Regular cardiac myocyte (primary cell): ENCODE measurements around the gene PCDHB3. TPM values are rescaled to one million over a fixed set of nuclear protein-coding genes. Genes with fewer than 3 reads are reported as not detected.

Experiments
- total RNA-seq: library from RNA; depleted of rRNA; stranded (reverse); fragments of >200 nt; gene quantifications from 2 replicates; pipeline ENCODE4 v1.2.3, GENCODE V29; 2014

PCDHB3 gene
- total RNA-seq, result 0.19 and 3.9 TPM in 2 replicates

DNA sequence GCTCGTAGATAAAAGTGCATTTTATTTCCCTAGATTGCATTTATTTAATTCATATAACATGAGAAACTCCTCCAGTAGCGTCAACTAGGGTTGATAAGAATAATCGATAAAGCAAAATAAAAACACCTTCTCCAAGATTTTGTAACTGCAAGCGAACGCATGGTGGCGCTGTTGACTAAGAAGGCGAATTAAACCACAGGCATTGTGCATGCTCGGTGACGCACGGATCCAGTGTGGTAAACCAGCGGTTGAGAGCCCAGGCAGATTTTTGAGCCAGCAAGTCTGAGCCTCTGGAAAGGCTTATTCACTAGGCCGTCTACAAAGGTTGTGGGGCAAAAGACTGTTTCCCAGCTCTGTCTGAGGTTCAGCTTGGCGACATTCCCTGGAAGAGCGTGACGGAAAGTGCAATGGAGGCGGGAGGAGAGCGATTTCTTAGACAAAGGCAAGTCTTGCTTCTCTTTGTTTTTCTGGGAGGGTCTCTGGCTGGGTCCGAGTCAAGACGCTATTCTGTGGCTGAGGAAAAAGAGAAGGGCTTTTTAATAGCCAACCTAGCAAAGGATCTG, at the start of gene PCDHB3:
TSS of gene PCDHB3 (plus strand) at position 231 of the 563 bp plus-strand sequence. CDS start at position 408, 177 bp downstream.

DNA sequence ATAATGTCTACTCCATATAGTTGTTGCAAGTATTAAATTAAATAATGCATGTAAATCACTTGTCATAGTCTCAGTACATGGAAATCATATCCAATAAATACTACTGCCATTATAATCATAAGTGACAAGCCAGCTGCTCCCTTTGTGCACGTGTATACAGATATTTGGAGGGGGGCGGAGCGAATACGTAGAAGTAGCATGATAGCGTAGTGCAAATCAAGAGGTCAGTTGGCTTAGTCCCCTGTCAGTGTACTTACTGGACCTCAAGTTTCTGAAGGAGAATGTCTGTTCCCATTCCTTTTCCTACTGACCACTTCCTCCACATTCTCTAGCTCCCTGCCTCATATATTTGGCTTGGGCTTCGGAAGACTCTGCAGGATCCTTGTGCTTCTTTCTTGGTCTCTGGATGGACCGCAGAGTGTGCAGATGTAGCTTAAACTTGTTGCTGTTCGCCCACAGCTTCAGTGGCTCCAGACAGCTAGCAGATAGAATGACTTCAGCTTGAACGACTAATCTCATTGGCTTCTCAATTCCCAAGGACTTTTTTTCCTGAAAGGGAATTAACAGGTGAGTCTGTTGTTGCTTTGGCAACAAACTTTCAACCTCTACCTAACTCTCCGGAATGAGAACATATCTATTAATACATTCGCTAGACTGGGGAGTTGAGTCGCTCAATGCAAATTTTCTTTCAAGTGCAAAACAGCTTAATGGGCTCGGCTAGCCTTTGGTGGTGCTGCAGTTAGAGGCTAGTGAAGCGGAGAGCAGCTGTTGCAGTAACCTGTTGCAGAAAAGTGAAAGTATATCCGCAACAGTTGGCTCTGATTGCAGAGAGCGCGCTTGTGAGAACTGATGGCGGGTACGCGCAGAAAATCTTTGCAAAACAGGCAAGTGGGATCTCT, 49.4 kb upstream of the PCDHB3 start, which contains the start of gene PCDHB1:
TSS of gene PCDHB1 (plus strand) at position 753 of the 899 bp plus-strand sequence. CDS start at position 850, 97 bp downstream.

DNA sequence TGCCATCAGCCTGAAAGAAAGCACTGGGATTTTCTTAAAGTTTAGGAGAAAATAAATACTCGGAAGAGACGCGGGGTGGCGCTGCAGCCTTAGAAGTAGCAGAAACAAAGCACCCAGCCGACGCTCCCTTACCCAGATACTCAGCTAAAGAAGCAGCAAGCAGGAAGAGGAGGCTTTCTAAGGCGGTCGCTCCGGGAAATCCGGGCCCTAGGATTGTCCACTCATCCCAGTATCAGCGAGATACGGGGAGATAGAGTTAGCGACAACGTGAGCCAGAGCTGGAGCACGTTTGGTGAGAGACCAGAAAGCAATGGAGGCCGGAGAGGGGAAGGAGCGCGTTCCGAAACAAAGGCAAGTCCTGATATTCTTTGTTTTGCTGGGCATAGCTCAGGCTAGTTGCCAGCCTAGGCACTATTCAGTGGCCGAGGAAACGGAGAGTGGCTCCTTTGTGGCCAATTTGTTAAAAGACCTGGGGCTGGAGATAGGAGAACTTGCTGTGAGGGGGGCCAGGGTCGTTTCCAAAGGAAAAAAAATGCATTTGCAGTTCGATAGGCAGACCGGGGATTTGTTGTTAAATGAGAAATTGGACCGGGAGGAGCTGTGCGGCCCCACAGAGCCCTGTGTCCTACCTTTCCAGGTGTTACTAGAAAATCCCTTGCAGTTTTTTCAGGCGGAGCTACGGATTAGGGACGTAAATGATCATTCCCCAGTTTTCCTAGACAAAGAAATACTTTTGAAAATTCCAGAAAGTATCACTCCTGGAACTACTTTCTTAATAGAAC, 5.6 kb upstream of the PCDHB3 start, which contains the start of gene PCDHB2:
TSS of gene PCDHB2 (plus strand) at position 135 of the 782 bp plus-strand sequence. CDS start at position 311, 176 bp downstream.

DNA sequence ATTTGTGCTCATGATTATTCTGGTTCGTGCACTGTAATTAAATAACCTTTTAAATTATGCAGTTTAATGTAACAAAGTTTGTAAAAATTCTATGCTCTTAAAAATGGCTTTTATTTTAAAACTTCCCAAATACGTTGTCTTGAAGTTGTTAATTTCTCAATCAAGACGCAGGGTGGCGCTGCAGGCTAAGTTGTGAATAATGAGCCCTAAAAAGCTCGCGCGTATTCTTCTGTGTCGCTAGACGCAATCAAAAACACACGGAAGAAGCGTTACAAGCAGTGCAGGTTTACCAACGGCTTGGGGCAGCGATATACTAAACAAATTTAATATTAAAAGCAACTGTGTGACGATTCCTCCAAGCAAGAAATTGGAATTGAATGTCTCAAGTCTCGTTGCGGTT, 21.3 kb downstream of the PCDHB3 start, which contains the start of gene PCDHB4:
TSS of gene PCDHB4 (plus strand) at position 256 of the 400 bp plus-strand sequence. CDS start 181 bp downstream, outside the sequence.

DNA sequence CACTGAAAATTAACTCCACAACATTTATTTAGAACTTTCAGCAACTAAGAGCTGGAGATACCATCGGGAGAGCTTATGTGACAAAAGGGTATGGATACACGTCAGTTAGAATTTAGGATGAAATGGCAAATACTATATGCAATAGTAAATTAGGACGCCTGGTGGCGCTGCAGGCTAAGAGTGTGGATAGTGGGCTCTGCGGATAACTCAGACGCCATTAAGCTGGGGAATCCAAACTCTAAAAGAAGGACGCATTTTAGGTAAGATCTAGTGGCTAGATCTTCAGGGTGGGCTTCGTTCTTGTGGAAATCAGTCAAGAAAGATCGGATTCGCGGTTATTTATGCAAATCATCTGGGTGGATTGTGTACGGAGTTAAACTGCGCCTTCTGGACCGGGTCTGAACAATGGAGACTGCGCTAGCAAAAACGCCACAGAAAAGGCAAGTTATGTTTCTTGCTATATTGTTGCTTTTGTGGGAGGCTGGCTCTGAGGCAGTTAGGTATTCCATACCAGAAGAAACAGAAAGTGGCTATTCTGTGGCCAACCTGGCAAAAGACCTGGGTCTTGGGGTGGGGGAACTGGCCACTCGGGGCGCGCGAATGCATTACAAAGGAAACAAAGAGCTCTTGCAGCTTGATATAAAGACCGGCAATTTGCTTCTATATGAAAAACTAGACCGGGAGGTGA, 34.9 kb downstream of the PCDHB3 start, which contains the start of gene PCDHB5:
TSS of gene PCDHB5 (plus strand) at position 177 of the 688 bp plus-strand sequence. CDS start at position 406, 229 bp downstream.

DNA sequence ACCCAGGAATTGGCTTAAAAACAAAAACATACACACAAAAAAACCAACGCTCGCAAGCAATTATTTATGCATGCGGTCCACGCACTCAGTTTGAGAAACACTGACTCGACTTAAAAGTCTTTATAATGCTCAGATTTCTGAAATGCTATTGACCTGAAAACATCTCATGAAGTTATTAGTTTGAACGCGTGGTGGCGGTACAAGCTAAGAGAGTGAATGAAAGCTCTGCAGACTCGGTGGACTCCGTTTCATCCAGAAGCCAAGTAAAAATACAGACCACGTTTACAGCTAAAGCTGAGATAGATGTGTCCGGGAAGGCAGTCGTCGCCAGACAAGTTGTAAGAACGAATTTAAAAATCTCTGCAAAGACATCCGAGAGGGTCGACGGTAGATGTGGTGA, 49.5 kb downstream of the PCDHB3 start, which contains the start of gene PCDHB6:
TSS of gene PCDHB6 (plus strand) at position 246 of the 400 bp plus-strand sequence. CDS start 201 bp downstream, outside the sequence.

Other genes starting within 250 kb of the PCDHB3 start
- 0.19 and 0.28 TPM in 2 replicates for gene PCDHA10, start 244.6 kb upstream of the PCDHB3 start, total RNA-seq
- under 0.01 and 0.28 TPM in 2 replicates for gene PCDHA11, start 231.5 kb upstream of the PCDHB3 start, total RNA-seq
- 0.28 TPM in 1 of 2 replicates, not detected in the other for gene PCDHA12, start 225.2 kb upstream of the PCDHB3 start, total RNA-seq
- under 0.01 TPM in 1 of 2 replicates, not detected in the other for gene PCDHA13, start 218.3 kb upstream of the PCDHB3 start, total RNA-seq
- gene PCDHAC1, start 174.2 kb upstream of the PCDHB3 start, total RNA-seq, result under 0.01 and 0.56 TPM in 2 replicates
- 0.19 and 1.4 TPM in 2 replicates for gene PCDHAC2, start 134.0 kb upstream of the PCDHB3 start, total RNA-seq
- gene PCDHB1, start 49.1 kb upstream of the PCDHB3 start, total RNA-seq, result not detected in 2 replicates
- 0.77 and 6.5 TPM in 2 replicates for gene PCDHB2, start 5.9 kb upstream of the PCDHB3 start, total RNA-seq
- gene PCDHB4, start 21.3 kb downstream of the PCDHB3 start, total RNA-seq, result under 0.01 and 0.85 TPM in 2 replicates
- 0.58 and 3.1 TPM in 2 replicates for gene PCDHB5, start 34.7 kb downstream of the PCDHB3 start, total RNA-seq
- gene PCDHB6, start 49.6 kb downstream of the PCDHB3 start, total RNA-seq, result under 0.01 and 0.28 TPM in 2 replicates
- 0.19 and 1.1 TPM in 2 replicates for gene PCDHB7, start 72.2 kb downstream of the PCDHB3 start, total RNA-seq
- gene PCDHB8, start 77.3 kb downstream of the PCDHB3 start, total RNA-seq, result under 0.01 and 1.4 TPM in 2 replicates
- 0.19 and 1.7 TPM in 2 replicates for gene PCDHB16, start 81.9 kb downstream of the PCDHB3 start, total RNA-seq
- gene PCDHB9, start 86.7 kb downstream of the PCDHB3 start, total RNA-seq, result under 0.01 and 0.56 TPM in 2 replicates
- gene PCDHB10, start 91.9 kb downstream of the PCDHB3 start, total RNA-seq, result 0.19 and 1.7 TPM in 2 replicates
- 0.19 and 0.85 TPM in 2 replicates for gene PCDHB11, start 99.2 kb downstream of the PCDHB3 start, total RNA-seq
- gene PCDHB12, start 108.2 kb downstream of the PCDHB3 start, total RNA-seq, result under 0.01 and 0.28 TPM in 2 replicates
- gene PCDHB13, start 113.4 kb downstream of the PCDHB3 start, total RNA-seq, result 0.19 and 1.1 TPM in 2 replicates
- gene PCDHB14, start 122.9 kb downstream of the PCDHB3 start, total RNA-seq, result 0.58 and 2.5 TPM in 2 replicates
- gene PCDHB15, start 144.9 kb downstream of the PCDHB3 start, total RNA-seq, result 0.38 and 1.4 TPM in 2 replicates
- gene SLC25A2, start 203.6 kb downstream of the PCDHB3 start, total RNA-seq, result under 0.01 and 0.19 TPM in 2 replicates
- 90.2 and 102 TPM in 2 replicates for gene TAF7, start 220.3 kb downstream of the PCDHB3 start, total RNA-seq
- gene PCDHGA1, start 230.0 kb downstream of the PCDHB3 start, total RNA-seq, result 0.38 and 1.4 TPM in 2 replicates
- gene PCDHGA2, start 238.3 kb downstream of the PCDHB3 start, total RNA-seq, result 1.5 and 3.1 TPM in 2 replicates
- gene PCDHGA3, start 243.4 kb downstream of the PCDHB3 start, total RNA-seq, result 0.38 and 1.7 TPM in 2 replicates
- gene PCDHGB1, start 249.6 kb downstream of the PCDHB3 start, total RNA-seq, result 0.38 and 3.1 TPM in 2 replicates